Measurements from ENCODE around the gene KDM6A.
A peak's percentile ranks its signal among the peaks of the same experiment; 100 is the strongest.
"Not testable (repeated sequence)": the region's sequence is repeated elsewhere in the genome, so short reads cannot be mapped to it uniquely, and the experiment has no call there.

Gene KDM6A

DNA sequence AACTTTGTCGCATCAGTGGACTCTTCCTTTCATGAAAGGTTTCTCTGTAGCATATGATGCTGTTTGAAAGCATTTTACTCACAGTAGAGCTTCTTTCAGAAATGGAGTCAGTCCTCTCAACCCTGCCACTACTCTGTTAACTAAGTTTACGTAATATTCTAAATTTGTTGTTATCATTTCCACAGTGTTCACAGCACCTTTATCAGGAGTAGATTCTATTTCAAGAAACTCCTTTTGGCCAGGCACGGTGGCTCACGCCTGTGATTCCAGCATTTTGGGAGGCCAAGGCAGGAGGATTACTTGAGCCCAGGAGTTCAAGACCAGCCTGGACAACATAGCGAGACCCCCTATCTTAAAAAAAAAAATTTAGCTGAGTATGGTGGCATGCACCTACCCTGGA, 90.0 kb downstream of the KDM6A start:
- DNase-seq (ENCODE audit: low spot score): no peak

DNA sequence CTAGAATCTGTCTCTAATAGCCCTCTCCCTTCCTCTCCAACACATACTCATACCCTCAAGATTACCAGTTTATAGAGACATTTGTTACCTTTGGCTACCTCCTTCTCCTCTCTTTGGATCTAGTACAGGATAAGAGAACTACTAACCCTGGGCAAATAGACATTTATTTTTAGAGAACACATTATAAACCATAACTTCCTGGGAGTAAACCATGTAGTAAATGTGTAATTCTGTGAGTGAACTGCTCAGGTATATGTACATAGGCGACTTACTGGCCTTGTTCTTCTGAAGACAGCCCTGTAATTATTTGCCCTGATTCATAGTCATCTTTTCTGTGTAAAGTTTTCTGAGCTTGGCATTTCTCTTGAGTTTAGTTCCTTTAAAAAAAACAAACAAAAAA, 94.2 kb downstream of the KDM6A start:
- no peak for DNase-seq (ENCODE audit: low spot score)

DNA sequence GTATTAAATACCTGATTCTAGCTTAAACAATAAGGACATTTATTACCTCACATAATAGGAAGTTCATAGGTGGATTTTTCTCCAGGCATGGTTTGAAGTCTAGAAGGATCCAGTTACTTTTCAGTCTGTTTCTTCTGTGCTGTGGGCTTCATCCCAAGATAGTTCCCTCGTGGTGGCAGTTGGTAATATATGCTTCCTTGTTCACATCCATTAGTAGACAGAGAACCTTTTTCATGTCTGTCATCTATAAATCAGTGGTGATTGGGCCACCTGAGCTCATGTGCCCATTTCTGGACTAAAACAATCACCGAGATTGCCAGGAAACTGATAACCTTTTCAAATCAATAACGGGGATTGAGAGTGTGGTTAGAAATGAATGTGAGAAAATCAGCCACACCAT, 97.7 kb downstream of the KDM6A start:
- DNase-seq (ENCODE audit: low spot score): no peak

DNA sequence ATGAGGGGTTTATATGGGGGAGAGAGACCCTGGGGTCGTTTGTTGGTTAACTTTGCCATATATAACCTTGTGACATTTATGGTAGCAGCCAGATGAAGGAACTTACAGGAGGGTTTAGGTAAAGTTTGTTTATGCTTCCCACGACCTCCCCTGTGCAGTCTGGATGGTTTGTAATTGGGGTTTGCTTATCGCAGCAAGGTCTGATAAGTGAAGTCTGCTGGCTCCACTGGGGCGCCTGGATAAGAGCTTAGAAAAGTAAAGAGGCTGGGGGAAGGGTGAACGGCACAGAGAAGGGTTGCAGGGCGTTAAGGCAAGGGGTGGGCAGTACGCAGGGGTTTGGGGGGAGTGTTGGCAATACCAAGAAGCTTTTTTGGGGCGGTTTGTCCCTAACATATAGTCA, 98.7 kb downstream of the KDM6A start:
- DNase-seq (ENCODE audit: low spot score): no peak

DNA sequence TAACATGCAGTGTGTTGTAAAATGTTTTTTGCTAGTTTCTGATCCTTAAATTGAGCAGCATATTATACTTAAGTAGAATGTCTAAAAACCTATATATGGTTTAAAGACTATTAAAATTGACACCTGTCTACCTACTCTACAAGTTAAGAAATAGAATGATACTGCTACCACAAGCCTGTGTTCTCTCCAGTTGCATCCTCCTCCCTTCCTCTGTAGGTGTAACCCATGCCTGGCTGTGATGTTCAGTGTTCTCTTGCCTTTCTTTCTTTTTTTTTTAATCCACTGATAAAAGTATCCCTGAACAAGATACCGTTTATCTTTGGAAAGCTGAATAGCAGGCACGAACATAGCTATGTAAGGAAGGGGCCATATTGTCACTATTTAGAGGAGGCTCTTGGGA, 99.1 kb downstream of the KDM6A start:
- DNase-seq (ENCODE audit: low spot score): no peak

DNA sequence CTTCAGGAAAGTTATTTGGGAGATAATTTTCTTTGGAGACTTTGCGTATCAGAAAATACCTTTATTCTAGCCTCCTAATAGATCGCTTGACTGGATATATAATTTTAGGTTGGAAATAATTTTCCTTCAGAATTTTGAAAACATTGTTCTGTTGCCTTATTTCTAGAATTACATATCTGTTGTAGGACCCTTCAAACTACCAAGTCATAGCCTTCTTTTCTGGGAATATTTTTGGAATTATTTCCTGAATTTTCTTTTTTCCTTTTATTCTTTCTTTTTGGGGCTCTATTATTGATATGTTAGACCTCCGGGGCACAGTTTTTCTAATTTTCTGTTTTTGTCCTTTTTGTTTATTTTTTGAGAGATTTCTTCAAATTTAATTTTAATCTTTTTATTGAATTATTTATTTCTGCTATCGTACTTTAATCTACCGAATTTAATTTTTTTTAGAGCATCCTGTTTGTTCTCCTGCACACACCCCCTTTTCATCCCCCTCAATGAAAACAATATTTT, 100.5 kb downstream of the KDM6A start:
- DNase-seq (ENCODE audit: low spot score): no peak

DNA sequence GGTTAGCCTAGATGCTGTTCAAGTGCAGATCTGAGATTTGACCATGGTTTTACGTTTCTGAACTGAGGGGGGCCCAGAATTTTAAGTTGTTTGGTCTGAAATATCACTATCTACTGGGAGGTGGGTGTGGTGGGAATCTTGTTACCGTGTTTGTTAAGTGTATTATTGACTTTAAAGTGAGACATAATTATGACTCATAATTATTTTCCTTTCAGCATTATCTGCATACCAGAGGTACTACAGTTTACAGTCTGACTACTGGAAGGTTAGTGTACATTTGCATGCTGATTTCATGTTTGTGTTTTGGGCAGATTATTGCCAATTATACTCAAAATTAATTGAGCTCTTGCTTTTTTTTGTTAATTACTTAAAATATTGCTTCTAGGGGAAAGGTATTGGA, 101.5 kb downstream of the KDM6A start:
- no peak for DNase-seq (ENCODE audit: low spot score)

DNA sequence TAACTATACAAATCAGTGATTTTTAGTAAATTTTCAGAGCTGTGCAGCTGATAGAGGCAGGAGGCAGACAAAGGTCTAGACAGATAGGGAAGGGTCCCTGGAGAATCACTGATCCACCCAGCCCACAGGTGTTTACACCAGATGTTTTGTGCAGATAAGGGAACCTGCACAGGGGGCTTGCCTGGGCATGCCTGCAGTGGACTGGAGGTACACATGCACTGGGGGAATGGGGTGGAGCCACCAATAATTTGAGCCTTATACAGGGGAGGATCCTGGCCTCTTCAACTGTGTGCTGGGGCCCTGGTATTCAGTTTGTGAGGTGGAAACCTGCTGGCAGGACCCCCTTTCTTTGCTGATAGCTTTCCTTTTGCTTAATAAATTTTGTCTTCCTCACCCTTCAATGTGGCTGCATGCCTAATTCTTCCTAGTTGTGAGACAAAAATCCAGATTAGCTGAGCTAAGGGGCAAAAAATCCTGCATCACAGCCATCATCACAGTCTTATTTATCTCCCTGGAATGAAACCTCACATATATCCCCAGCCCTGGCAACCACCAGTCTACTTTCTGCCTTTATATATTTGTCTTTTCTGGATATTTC, 102.8 kb downstream of the KDM6A start:
- DNase-seq (ENCODE audit: low spot score): no peak

DNA sequence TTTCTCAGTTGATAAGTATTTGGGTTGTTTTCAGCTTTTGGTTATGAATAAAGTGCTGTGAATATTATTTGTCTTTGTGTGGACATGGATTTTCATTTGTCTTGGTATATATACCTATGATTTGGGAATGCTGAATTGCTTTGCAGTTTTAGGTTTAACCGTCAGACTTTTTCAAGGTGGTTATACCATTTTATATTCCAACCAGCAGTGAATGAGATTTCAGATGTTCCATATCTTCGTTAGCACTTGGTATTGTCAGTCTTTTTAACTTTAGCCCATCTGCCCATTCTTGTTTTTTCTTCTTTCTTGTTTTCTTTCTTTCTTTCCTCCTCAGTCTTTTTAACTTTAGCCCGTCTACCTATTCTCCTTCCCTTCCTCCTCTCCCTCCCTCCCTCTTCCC, 106.0 kb downstream of the KDM6A start:
- no peak for DNase-seq (ENCODE audit: low spot score)

DNA sequence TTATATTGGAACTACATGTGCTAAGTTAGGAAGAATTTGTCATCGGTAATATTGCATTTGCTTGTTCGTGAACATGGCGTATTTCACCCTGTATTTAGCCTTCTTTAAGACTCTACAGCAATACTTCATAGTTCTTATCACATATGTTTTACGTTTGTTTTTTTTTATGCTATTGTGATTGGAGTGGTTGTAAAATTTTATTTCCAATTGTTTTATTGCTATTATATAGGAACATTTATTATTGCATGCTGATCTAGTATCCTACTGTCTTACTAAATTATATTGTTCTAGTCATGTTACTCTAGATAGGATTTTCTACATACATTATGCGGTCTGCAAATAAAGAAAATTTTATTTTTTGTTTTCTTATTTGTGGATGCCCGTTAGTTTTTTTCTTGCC, 107.4 kb downstream of the KDM6A start:
- no peak for DNase-seq (ENCODE audit: low spot score)

DNA sequence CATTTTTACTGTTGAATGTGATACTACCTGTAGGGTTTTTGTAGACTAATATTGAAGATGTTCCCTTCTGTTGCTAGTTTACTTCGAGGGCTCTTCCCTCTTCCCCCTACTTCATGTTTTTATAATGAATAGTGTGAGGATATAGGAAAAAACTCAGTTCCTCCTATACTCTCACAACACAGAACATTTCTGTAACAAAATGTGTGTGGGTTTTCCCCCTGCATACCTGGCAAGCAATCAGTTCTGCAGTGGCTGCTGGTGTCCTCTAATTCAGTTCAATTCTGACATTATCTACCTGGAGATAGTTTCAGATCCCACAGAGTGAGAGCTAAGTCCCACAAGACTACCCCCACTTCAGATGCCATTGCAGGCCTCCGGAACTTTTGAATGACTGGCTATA, 107.9 kb downstream of the KDM6A start:
- no peak for DNase-seq (ENCODE audit: low spot score)

DNA sequence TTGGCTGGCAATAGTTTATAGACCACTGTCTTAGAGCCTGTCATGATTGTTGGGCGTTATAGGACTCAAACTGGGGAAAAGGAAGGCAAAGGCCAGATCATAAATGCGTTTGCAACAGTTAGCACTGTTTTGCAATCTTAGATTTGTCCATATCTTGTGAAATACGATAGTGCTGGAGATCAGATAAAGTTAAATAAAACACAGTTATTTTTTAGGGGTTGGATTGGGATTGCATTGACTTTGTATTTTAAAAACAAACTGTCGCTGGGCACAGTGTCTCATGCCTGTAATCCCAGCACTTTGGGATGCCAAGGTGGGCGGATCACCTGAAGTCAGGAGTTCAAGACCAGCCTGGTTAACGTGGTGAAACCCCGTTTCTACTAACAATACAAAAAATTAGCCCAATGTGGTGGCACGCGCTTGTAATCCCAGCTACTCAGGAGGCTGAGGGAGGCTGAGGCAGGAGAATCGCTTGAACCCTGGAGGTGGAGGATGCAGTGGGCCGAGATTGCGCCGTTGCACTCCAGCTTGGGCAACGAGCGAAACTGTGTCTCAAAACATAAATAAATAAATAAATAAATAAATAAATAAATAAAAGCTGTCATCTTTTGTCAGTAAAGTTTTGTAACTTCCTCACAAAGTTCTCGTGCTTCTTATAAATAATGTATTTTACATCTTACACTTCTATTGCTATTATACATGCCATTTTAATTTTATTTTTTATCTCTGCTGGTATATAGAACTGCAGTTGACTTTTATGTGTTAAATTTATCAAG, 117.2 kb downstream of the KDM6A start:
- DNase-seq (ENCODE audit: low spot score): no peak

DNA sequence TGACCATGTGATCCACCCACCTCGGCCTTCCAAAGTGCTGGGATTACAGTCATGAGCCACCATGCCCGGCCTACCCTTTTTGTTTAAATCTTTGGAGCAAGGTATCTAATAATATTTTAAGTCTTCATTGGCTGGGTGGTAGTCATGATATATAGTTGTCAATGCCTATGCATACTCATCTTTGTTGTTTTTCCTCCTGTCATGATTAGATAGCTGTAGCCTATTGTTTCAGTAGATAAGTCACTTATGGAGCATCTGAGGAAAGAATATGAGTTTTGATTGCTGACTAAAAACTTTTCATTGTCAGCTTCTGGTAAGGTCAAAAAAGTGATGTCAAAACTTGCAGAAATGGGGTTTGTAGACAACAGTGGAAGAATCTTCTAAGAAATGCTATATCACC, 119.8 kb downstream of the KDM6A start:
- DNase-seq (ENCODE audit: low spot score): no peak

DNA sequence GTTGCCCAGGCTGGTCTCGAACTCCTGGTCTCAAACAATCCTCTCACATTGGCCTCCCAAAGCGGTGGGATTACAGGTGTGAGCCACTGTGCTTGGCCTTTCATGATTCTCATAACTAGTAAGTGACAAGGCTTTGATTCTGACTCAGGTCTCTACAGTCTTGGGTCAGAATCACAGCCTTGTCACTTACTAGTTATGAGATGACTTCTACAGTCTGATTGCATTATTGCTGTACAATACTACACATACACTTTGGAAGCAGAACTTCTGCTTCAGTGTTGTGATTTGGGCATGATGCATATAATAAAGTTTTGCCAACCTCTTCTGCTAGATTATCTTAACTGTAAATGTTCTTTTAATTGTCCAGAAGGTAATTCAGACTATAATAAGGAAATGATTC, 123.3 kb downstream of the KDM6A start:
- DNase-seq (ENCODE audit: low spot score): peak; percentile 53

DNA sequence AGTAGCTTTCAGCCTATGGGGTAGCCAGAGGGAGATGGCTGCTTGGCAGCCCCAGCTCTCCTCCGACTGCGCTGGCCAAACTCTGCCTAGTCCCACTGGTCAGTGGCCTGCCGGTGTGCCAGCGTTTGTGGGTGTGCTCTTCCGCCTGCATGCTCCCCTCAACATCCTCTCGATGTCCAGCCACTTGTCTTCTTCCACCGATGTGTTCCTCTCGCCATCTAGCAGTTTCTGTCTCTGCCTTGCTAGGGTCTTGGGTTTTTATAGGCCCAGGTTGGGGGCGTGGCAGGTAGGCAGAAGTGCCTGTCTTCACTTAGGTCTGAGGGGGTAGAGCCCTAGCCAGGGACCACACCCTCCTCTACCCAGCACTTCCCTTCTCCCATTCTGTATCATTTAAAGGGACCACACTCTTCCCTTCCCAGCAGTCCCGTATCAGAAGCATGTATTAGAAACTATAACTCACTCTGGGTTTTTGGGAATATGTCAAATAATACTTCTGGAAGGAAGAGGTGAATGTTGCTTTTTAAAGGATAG, 124.4 kb downstream of the KDM6A start:
- no peak for DNase-seq (ENCODE audit: low spot score)

DNA sequence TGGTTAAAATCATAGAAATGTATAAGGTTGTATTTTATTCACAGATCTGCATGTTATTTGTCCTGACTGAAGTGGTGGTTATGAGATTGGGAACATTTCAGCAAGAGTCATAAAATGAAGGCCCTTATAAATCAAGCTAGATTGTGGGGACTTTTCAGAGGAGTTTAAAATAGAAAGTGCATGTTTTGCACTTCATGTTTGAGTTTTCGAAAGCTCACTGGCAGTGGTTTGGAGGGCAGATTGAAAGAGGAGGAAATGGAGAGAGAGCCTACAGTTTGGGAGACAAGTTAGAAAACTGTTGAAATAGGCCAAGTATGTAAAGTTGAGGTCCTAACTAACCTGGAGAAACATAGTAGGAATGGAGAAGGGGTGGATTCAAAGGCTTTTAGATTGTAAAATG, 124.9 kb downstream of the KDM6A start:
- DNase-seq (ENCODE audit: low spot score): no peak

DNA sequence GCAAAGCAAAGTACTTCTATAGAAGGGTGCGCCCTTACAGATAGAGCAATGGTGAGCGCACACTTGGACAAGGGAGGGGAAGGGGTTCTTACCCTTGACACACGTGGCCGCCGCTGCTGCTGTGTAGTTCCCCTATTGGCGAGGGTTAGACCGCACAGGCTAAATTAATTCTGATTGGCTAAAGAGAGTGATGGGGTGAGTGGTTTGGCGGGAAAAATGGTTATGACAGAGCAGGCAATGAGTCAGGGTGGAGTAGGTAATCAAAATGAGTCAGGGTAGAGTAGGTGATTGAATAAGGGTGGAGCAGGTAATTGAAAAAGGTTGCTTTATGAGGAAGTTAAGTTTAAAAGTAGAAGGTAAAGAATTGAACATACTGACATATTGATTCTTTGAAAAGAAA, 126.2 kb downstream of the KDM6A start:
- peak; percentile 51 for DNase-seq (ENCODE audit: low spot score)

DNA sequence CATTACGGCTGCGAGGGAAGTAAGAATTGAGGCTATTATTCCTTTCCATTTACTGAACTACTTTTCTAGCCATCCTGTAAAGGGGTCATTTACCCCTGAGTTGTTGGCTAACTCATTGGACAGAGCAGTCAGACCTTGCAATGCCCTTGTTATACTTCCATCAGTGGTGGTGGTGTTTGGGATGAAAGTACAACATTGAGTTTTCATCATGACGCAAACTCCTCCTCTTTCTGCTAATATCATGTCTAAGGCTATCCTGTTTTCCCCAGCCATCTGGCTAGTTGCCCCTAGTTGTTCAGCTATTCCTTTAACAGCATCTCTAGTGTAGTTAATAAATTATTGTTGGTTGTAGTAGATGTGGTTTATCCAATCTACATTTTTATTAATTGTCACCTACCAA, 126.9 kb downstream of the KDM6A start:
- DNase-seq (ENCODE audit: low spot score): not testable (repeated sequence)

DNA sequence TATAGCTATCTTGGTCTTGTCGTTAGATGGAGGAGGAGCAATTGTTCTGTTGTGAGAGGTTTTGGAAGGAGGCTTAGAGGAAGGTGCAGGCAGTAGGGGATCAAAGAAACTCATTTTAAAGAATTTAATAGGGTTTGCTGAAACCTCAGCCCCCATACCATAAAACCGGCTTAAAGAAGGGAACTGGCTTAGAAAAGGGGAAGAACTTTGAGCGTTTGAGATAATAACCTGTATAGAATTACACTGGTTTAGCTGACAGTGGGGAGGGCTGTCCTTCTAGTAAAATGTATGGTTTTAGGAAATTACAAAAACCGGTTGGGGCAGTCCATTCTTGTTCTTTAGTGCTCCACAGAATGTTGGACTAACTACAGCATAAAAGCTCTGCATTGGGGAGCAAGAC, 128.1 kb downstream of the KDM6A start:
- DNase-seq (ENCODE audit: low spot score): no peak

DNA sequence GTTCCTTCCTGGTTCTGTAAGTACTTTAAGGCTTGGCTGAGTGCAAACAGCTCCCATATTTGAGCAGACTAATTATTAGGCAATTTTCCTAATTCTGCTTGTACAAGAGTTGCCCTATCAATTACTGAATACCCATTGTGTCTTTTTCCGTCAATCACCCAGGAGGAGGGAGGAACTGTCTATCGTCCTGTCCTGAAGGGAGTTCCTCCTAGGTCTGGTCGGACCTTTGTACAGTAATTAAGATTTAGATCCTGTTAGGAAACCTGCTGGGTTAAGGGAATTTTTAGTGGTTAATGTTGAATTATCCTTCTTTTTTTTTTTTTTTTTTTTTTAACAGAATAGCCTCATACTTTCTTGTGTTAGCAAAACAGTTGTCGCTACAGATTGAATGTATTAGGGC, 130.1 kb downstream of the KDM6A start:
- DNase-seq (ENCODE audit: low spot score): no peak

DNA sequence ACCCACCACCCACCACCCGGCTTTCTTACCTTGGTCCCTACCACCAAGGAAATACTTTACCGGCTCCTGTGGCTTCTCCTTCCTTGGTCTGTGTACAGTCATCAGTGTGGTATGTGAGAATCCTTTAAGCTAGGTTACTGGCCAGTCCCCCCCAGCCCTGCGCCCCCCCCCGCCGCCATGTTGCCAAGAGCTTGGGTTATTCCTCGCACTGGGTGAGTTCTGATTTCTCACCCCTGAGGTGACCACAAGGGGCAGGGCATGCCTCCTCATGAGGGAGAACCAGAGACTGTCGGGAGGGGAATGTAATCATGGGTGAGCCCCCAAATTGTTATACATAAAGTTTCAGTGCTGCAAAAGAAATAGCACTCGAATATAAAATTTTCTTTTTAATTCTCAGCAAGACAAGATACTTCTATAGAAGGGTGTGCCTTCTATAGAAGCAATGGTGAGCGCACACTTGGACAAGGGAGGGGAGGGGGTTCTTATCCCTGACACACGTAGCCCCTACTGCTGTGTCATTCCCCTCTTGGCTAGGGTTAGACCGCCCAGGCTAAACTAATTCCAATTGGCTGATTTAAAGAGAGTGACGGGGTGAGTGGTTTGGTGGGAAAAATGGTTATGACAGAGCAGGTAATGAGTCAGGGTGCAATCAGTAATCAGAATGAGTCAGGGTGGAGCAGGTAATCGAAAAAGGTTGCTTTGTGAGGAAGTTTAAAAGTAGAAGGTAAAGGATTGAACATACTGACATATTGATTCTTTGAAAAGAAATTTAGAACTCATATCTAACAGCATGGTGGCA, 133.2 kb downstream of the KDM6A start:
- DNase-seq (ENCODE audit: low spot score): peak; percentile 53

DNA sequence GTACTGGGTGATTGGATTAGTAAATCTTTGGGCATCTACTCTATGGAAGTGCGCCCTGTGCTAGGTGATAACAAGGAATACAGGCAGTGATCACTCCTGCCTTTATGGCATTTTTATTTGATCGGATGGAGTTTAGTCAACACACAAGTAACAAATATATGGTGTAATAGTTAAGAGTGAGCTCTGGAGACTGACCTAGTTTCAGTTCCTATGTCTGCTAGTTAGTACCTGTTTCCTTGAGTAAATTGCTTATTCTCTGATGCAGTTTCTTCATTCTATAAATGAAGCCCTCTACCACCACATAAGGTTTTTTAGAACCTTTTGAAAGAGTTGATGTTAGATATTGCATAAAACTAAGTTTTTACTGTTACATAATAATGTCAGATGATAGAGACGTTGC, 134.6 kb downstream of the KDM6A start:
- peak; percentile 25 for DNase-seq (ENCODE audit: low spot score)
